HG03354 (cell line): ENCODE data around the gene SUN1.
"Not testable (repeated sequence)": the region's sequence is repeated elsewhere in the genome, so short reads cannot be mapped to it uniquely, and the experiment has no call there.

Experiments used
- ATAC-seq: cut with Tn5 transposase; IDR thresholded peaks from one replicate; pipeline ENCODE4 v1.9.1; 2021; ENCODE audit warnings: mild to moderate bottlenecking; ENCODE audit not compliant: unreplicated experiment, poor library complexity, severe bottlenecking

SUN1 gene

DNA sequence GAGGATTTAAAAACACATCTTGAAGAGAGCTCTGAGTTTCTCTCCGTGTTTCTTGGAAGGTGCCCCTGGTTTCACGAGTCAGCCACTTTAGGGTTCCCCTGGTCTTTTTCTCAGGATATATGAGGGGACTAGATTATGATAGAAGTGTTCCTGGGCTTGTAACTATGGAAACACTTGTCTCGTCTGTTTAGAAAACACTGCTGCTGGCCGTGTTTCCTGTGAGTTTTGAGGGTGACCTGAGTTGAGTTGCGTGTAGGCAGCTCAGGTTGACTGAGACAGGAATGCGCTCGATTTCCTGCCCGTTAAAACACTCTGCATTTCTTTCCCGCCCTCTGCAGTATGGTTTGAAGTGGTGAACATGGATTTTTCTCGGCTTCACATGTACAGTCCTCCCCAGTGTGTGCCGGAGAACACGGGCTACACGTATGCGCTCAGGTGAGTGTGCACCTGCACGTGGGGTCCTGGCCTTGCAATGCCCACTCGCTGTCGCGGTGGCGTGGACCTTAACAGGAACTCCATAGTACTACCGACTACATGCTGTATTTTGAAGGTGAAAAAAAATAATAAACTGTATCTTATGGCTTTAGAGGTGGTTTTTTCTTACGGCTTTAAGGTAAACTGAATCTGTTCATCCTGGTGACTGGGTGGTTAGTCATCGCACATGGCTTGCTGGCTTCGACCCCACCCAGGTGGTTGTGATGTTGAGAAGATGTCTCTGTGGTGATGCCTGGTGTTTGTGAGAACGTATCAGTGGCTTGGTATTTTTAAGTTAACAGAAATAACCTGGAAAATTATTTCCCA, at the start of gene SUN1:
SUN1 (plus strand) TSS at position 310 of the 801 bp plus-strand sequence; CDS start at position 359, 49 bp downstream.
- peak; percentile 60 for ATAC-seq

- no peak for ATAC-seq
These were observed 49.4 kb upstream of the SUN1 start for GRCh38 chr7:782718-783449.

DNA sequence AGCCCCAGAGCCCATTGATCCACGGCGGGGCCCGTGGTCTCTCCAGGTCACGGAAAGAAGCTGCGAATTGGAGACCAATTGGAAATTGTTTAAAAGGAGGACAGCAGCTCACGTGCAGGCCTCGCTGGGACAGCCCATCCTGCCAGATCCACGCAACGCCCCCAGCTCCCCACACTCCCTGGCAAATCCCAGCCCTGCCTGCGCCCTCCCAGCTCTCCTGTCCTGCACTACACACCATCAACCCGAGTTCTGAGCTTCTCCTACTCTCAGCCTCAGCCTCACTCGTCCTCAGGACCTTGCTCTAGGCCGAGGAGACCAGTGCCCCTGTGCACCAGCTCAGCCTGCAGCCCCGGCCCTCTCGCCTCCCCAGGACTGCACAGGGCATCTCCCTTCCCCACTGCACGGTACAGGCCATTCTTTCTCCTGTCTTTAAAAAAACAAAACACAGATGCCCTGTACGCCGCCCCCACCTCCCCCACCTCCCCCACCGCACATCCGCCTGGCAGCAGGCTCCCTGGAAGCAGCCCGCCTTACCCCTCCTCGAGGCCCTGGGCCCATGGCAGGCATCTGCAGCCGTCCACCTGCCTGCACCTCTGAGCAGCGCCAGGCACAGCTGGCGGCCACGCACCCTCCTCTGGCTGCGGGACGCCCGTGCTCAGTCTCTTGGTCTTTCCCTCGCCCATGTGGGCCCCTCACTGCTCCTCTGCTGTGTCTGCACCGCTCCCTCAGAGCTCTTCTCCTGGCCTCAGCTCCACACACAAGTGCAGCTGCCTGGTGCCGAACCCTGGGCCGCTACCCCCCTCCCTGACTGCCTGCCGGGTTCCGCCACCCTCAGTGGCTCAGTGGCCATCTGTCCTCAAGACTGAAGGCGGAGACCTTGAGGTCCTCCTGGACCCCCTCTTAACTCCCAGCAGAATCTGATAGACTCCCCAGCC, 48.5 kb upstream of the SUN1 start:
- ATAC-seq = no peak

- ATAC-seq = no peak
These were observed 47.3 kb upstream of the SUN1 start for GRCh38 chr7:784971-785370.

DNA sequence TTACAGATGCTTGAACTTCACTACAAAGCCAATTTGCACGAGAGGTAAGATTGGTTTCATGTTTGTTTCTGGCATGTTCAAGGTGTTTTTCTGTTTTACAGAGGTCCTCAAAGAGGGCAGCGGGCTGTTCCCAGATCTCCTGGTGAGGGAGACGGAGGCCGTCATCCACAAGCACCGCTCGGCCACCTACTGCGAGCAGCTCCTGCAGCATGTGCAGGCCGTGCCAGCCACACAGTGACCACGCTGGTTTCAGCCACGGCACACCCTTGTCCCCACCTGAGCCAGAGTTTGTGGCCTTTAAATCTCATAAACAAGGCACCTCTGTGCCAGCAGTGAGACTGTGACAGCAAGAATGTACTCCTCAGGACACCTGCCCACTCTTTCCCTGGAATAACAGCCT, 46.9 kb upstream of the SUN1 start:
- no peak for ATAC-seq

DNA sequence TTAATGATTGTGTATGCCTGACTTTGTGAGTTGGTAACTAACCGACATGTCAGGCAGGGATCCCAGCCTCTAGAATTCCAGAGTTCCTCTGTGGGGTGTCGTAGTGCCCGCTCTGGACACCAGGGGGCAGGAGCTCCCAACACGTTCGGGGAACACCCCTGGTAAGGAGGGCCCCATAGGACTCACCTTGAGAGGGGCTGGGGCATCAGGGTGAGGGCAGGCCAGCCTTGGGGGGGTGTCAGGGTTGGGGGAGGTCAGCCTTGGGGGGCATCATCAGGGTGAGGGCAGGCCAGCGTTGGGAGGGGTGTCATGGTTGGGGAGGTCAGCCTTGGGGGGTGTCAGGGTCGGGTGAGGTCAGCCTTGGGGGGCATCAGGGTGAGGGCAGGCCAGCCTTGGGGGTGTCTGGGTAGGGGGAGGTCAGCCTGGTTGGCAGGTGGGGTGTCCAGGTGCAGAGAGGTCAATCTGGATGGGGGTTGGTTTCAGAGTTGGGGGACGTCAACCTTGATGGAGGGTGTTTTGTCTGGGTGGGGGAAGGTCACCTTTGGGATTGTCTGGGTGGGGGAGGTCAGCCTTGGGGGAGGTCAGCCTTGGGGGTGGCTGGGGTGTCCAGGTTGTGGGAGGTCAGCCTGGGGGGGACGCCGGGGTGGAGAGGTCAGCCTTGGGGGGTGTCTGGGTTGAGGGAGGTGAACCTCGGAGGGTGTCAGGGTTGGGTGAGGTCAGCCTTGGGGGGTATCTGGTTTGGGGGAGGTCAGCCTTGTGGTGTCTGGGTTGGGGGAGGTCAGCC, 45.6 kb upstream of the SUN1 start:
- ATAC-seq = no peak

DNA sequence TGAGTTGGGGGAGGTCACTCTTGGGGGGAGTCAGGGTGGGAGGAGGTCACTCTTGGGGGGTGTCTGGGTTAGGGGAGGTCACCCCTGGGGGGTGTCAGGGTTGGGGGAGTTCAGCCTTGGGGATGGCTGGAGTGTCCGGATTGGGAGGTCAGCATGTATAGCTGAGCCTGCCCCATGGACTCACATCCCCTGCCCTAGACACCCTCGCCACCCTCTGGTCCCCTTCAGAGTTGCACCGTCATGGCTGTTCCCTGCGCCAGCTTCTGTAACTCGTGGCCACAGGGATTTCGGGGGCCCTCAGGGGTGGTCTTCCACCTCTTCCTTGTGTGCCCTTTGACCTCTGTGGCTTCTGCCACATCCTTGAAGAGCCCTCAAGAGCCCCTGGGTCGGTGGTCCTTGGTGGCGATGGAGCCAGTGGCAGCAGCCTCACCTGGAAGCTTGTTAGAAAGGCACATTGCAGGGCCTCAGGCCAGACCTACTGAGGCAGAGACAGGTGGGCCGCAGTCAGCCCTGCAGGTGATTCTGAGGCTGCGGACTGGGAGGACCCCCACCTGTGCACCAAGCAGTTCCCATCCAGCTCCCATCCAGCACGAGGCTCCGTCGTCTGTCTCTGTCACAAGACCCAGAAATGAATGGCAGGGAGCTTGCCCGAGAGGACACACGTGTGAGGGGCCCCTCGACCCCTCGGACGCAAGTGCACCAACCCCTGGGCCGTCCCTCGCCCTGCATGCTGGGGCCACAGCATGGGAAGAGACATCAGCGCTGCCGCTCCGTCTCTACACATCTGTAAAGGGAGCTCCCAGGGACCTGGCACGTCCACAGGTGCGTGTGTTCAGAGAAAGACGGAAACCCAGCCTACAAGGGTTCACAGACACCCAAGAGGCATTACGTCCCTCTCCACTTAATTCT, 44.7 kb upstream of the SUN1 start:
- no peak for ATAC-seq

DNA sequence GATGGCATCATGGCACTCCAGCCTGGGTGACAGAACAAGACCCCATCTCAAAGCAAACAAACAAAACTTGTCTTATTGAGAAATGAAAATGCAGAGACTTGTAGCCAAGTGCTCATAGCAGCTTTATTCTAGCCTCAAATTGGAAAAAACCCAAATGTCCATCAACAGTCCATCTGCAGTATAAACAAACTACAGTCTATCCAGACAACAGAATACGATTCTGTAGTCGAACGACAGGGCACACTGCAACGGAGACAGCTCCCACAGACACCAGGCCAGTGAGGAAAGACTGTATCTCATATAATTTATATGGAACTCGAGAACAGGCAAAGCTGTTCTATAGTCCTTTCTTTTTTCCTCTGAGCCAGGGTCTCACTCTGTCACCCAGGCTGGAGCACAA, 40.8 kb upstream of the SUN1 start:
- ATAC-seq = no peak

- no peak for ATAC-seq
These were observed 38.1 kb upstream of the SUN1 start for GRCh38 chr7:794207-794606.

GRCh38 chr7:794671-795329, 37.5 kb upstream of the SUN1 start:
- no peak for ATAC-seq

- not testable (repeated sequence) for ATAC-seq
These were observed 35.7 kb upstream of the SUN1 start for GRCh38 chr7:796434-797169.

GRCh38 chr7:798921-799470, 33.3 kb upstream of the SUN1 start:
- no peak for ATAC-seq

GRCh38 chr7:800692-801091, 31.6 kb upstream of the SUN1 start:
- no peak for ATAC-seq

DNA sequence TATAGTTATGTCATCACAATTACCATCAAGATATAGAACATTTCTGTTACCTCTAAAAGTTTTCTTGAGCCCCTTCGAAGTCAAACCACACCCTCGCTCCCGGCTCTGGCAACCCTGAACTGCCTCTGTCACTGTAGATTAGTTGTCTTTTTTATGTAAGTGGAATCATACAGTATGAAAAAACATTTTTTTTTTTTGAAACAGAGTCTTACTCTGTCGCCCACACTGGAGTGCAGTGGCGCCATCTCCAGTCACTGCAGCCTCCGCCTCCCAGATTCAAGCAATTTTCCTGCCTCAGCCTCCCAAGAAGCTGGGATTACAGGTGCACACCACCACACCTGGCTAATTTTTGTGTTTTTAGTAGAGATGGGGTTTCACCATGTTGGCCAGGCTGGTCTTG, 30.9 kb upstream of the SUN1 start:
- ATAC-seq = not testable (repeated sequence)

DNA sequence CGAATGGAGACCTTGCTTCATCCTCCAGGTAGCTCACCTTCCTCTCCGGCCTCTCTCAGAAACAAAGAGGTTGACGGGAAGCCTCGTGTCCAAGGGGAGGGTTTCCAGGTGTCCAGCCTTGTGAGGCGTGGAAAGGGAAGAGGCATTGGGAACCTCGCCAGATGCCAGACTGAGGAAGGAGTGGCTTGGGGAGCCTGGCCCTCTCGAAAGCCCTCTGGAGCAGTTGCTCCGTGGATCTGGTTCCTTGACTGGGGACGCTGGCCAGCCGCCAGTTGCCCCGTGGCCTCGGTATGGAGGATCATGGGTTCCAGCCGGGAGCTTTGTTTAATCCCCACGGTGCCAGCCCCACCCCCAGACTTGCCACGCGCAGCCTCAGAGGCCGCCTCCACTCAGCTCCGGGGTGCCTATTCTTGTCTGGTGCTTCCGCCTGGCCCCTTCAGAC, 30.3 kb upstream of the SUN1 start:
- no peak for ATAC-seq

GRCh38 chr7:802500-803242, 29.6 kb upstream of the SUN1 start:
- ATAC-seq = no peak
